KG1 (cell line): ENCODE results near the gene TBP.
"Not testable (repeated sequence)": the region's sequence is repeated elsewhere in the genome, so short reads cannot be mapped to it uniquely, and the experiment has no call there.

Source experiments
- DNase-seq: peaks from one replicate; lab custom pipeline; 2025; lab: John Stamatoyannopoulos, UW

TBP gene

DNA sequence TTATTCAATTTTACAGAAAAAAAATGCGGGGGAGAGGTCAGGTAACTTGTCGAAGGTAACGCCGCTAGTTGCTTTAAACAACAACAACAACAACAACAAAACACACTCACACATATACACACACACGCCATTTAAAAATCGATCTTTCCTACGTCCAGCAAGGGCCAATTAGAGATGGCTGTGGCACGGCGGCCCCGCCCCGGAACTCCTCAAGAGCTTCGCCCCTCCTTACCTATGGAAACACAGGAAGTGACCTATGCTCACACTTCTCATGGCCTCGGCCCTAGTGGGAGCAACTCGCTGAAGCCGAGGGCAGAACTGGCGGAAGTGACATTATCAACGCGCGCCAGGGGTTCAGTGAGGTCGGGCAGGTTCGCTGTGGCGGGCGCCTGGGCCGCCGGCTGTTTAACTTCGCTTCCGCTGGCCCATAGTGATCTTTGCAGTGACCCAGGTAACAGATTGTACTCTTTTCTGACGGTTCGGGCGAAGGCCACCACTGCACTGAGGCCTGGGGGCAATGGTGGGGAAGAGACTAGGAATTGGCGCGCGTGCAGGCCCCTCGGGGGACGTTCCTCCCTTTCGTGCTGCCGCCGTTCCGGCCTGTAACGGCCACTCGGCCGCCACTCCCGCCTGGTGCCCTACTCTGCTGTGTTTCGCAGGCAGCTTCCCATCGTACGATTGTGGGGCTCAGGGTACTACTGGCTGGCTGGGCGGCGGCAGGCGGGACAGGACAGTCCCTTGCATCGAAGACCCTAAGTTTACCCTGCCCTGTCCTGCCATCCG lies at the start of gene TBP:
Gene TBP, plus strand, starts transcription at position 357 of the 783 bp plus-strand sequence. CDS start 2,661 bp downstream, outside the sequence.
- peak; percentile 94 for DNase-seq

GRCh38 chr6:170504479-170504878 lies 49.7 kb upstream of the TBP start:
- DNase-seq: no peak

DNA sequence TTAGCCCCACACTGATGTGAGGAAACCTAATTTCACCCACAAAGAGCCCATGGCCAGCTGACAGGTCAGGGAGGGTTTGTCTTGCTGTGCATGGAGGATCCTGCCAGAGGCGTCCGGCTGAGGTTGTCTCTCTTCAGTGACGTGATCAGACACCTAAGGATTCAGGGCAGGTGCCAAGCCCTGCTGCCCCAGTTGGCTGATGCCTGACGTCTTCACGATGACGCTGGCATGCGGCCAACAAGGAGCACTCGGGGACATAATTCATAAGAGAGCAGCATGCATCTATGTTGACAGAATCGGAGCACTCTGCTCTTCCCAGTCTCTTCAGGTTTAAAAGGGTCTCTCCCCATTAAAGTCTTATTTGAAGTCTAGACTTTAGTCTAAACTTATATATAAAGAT lies 48.9 kb upstream of the TBP start:
- DNase-seq: no peak

DNA sequence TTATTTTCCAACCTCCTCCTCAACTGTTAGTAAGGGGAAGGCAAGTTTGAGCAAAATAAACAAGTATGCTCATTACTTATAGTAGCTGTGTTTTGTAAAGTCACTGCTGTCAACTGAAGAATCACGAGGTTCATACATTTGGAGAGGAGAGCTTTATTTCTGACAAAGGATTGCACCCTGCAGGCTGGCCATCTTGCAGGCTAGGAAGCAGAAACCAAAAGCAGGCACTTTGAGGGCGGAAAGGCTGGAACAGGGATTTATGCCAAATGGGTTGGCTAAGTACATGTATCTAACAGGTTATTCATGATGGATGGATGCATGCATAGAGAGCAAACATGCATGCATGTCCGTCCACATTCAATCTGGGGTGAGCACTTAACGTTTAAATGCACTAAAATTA lies 47.7 kb upstream of the TBP start:
- DNase-seq: no peak

DNA sequence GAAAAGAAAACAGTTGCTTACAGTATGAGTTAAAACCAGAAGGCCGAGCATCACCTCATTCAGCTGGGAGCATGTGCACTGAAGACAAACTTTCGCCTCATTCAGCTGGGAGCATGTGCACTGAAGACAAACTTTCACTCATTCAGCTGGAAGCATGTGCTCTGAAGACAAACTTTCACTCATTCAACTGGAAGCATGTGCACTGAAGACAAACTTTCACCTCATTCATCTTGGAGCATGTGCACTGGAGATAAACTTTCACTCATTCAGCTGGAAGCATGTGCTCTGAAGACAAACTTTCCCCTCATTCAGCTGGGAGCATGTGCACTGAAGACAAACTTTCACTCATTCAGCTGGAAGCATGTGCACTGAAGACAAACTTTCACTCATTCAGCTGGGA lies 46.4 kb upstream of the TBP start:
- DNase-seq: not testable (repeated sequence)

GRCh38 chr6:170508275-170508674 lies 45.9 kb upstream of the TBP start:
- DNase-seq: not testable (repeated sequence)

- not testable (repeated sequence) for DNase-seq
These were observed 45.1 kb upstream of the TBP start for GRCh38 chr6:170508892-170509722.

DNA sequence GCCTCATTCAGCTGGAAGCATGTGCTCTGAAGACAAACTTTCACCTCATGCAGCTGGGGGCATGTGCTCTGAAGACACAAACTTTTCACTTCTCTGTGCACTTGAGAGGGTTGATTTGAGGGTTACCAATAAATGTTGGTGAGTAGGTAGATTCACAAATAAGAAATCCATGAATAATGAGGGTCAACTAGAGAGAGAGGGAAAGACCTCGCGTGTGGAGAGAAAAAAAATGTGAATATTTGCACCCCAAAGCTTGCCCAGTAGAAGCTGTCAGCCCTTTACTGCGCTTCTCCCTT lies 44.5 kb upstream of the TBP start:
- DNase-seq: no peak

- no peak for DNase-seq
These were observed 43.5 kb upstream of the TBP start for GRCh38 chr6:170510631-170511030.

DNA sequence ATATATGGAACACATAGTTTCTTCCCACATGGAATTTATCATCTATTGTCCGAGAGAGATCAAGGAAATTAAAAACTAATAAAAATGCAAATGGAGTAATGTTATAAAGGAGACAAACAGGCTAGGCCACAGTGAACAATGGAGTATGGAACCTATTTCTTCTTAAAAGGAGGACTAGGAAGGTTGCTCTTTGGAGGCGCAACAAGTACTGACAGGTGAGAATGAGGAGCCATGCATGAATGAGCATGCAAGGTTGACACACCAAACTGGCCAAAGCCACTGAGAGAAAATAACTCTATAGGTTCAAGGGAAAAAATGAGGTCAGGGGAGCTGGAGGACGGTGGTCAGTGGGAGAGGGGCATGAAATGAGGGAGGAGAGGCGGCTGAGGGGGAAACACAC lies 41.9 kb upstream of the TBP start:
- DNase-seq: no peak

DNA sequence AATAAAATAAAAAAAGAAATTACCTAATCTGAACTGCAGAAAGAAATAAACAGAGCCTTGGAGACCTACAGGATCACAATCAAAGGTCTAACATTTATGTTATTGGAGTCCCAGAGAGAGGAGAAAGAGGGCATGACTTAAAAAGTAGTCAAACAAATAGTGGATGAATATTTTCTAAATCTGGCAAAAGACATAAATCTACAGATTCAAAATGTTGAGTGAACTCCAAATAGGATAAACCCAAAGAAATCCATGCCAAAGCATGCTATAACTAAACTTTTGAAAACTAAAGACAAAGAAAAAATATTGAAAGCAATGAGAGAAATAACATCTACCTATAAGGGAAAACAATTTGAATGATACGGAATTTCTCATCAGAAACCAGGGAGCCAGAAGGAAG lies 39.3 kb upstream of the TBP start:
- no peak for DNase-seq

DNA sequence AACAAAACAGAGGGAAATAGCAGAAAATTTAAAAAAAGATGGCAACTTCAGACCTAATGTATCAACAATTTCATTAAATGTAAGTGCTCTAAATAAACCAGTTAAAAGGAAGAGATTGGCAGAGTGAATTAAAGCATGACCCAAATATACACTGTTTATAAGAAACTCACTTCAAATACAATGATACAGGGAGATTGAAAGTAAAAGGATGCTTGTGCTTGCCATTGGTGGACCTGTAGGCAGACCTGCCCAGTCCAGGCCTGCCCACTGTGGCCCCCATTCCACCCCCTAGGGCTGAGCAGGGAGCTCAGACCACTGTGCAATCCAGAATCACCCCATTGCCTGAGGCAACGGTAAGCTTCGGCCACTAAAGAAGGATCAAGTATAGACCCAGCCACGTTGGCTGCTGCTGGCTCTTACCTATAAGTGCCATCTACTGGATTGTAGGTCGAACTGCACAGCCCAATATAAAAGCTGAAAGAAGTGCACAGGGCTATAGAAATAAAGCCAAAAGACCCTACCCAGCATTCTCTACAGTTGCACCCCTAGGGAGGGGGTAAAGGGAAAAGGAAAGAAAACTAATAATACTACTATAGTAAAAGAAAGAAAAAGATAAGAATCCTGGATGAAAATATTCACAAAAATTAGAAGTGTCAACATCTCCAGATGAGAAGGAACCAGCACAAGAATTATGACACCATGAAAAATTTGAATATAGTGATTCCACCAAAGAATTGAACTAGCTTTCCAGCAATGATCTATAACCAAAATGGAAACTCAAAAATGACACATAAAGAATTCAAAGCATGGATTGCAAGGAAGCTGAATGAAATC lies 37.2 kb upstream of the TBP start:
- DNase-seq: peak; percentile 29

DNA sequence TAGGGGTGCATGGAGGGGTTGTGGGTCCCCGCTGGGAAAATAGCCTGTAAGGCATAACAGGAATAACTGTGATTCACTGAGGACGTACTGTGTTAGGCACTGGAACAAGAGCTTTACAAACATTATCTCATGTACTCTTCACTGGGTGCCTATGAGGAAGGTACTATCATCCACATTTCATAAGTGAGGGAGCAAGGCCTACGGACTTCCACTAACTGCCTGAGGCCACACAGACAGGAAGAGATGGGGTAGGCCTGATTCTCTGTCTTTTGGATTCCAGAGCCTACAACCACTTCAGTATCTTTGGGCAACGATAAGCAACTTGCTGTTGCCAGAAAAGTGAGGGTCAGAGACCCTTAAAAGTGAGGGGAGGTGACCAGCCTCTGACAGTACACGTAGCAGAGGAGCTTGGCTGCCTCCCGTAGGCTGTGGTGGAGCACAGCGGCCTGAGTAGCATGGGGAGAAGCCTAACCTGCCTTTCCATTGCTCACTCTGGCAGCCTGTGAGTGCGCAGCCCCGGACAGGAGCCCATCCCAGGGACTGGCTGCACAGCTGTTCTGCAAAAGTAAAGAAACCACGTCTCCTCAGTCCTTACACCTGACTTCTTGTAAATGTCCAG lies 31.5 kb upstream of the TBP start:
- DNase-seq: peak; percentile 17

DNA sequence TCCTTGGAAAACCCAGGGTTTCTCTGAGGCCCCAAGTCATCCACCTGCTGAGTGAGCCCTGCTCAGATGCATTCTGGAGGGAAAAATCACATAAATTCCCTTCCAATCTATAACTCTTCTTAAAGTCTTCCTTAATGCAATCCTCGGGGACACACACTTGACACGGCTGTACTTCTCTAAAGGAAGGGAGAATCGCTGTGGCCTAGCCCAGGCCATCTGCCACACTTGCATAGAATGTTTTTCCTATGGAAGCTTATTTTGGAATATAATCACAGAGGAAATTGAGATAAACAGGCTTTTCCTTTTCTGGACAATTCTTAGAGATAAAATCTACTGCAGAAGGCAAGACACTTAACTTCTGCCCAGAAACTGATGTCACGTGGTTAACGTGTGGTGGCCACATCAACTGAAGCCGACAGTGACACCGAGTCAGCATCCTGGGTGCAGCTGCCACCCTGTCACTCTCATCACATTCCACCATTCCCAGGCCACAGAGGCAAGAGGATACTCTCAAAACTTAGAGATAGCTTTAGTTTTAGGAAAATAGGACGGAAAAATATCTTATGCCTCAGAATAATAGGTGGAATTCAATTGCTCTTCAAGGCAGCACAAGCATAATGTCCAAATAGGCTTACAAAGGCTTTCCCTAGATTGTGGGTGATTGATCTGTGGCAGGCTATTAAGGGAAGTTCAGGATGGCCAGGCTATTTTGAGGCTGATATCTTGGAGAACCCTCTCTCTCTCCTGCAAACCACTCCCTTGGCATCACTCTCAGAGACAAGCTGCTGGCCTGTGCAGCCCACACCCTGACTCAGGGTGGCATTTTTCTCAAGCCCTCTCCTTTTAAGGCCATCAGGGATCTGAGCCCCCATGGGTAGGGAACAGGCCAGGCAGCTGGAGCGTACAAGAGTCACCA lies 30.7 kb upstream of the TBP start:
- DNase-seq: no peak

- no peak for DNase-seq
These were observed 30.0 kb upstream of the TBP start for GRCh38 chr6:170524172-170524502.

GRCh38 chr6:170525795-170526194 lies 28.4 kb upstream of the TBP start:
- no peak for DNase-seq

GRCh38 chr6:170527995-170528394 lies 26.2 kb upstream of the TBP start:
- DNase-seq: not testable (repeated sequence)

DNA sequence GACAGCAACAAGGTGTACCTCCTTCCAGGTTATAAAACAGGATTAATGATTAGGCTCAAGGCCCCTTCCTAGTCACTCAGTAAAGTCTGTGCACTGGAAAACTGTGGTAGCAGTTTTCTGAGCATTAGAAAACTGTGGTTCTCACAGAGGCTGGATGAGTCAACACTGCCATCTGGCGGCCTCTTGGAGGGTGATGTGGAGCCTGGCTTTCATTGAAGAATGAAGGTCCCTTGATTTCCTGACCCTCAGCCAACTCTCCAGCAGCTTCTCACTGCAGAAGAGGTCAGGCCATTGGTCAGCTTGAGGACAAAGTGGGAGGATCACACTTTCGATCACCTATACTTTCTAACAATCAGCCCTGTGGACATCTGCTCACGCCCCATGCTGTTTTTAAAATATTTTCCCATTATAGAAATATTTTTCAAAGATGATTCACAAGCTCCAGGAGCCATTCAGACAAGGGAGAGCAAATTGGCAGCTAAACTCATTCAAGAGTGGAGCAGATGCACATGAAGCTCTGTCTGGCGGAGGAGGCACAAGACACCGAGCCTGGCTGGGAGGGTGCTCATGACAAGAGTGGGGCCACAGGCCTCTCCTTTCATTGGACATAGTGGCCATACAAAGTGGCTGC lies 24.2 kb upstream of the TBP start:
- DNase-seq: peak; percentile 72

DNA sequence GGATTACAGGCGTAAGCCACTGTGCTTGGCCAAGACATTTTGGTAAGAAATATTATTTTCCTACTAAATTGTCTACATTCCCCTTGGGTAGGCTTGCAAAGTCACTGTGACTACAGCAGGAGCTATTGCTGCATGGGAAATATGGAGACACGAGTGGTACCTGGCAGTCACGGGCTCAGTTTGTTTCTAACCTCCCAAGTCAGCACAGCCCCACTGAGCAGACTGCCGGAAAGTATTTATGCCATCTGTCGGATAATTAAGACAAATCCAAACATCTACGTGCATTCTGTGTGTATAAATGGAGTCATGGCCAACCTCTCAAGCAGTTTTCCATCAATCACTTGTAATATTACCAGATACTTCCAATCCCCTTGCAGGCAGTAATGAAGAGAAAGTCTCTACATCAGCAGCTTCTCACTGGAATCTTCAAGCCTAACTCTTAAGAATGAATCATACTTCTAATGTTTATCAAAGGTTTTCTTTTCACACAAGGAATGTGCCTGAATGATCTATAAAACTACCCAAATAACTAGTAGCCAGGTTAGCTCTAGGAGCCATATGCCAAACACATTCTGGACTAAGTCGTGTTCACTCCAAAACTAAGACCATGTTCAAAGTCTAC lies 21.2 kb upstream of the TBP start:
- DNase-seq: no peak

DNA sequence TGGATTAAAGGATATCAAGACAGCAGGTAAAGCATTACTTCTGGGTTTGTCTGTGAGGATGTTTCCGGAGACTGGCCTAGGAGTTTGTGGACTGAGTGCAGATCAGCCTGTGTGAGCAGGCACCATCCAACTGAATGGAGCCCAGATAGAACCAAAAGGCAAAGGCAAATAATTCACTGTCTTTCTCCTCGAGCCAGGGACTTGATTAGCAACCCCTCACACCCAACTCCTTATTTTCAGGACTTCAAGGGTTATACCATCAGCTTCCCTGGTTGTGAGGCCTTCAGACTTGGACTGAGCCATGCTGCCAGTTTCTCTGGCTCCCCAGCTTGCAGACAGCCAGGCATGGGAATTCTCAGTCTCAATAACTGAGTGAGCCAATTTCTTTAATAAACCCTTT lies 20.4 kb upstream of the TBP start:
- DNase-seq: no peak
